ENCODE results near the gene IQCC.

The IQCC gene

GRCh38 chr1:32208891-32209328 lies 3.4 kb downstream of the IQCC start, which contains the start of gene DCDC2B:
TSS of gene DCDC2B (plus strand) at chr1:32209089. CDS start at chr1:32209094, 5 bp downstream.
- no peak for TF ChIP-seq CTCF (IDR thresholded peaks at IDR 0.05; ENCODE audit: low read depth, low read length, missing control alignments)
- no peak within 1 kb of the TSS for H3K4me3 ChIP-seq (ENCODE audit: low read depth, low read length)
- DNase-seq (ENCODE audit: low read depth), result no peak
- in situ Hi-C loops (cut with HindIII; ENCODE audit: low sequenced_read_pairs), result loop anchor here (10.0 kb wide), 1 partner anchor 166 kb away; no protein-coding TSS in a partner anchor

GRCh38 chr1:32215629-32216480 lies 10.4 kb downstream of the IQCC start:
- H3K4me3 ChIP-seq (ENCODE audit: low read depth, low read length), result no peak overlapping the region
- TF ChIP-seq CTCF (IDR thresholded peaks at IDR 0.05; ENCODE audit: low read depth, low read length, missing control alignments), result peak; percentile 88
- no peak for DNase-seq (ENCODE audit: low read depth)
- in situ Hi-C loops (cut with HindIII; ENCODE audit: low sequenced_read_pairs), result no loop called here

GRCh38 chr1:32216566-32216965 lies 11.1 kb downstream of the IQCC start:
- in situ Hi-C loops (cut with HindIII; ENCODE audit: low sequenced_read_pairs), result no loop called here
- H3K4me3 ChIP-seq (ENCODE audit: low read depth, low read length), result no peak overlapping the region
- DNase-seq (ENCODE audit: low read depth), result no peak
- no peak for TF ChIP-seq CTCF (IDR thresholded peaks at IDR 0.05; ENCODE audit: low read depth, low read length, missing control alignments)

GRCh38 chr1:32219022-32219421 lies 13.6 kb downstream of the IQCC start:
- H3K4me3 ChIP-seq (ENCODE audit: low read depth, low read length), result no peak overlapping the region
- DNase-seq (ENCODE audit: low read depth), result no peak
- TF ChIP-seq CTCF (IDR thresholded peaks at IDR 0.05; ENCODE audit: low read depth, low read length, missing control alignments), result no peak
- in situ Hi-C loops (cut with HindIII; ENCODE audit: low sequenced_read_pairs), result no loop called here

GRCh38 chr1:32220746-32221580 lies 15.5 kb downstream of the IQCC start:
- peak overlapping the region; percentile 98 for H3K4me3 ChIP-seq (ENCODE audit: low read depth, low read length)
- DNase-seq (ENCODE audit: low read depth), result no peak
- TF ChIP-seq CTCF (IDR thresholded peaks at IDR 0.05; ENCODE audit: low read depth, low read length, missing control alignments), result no peak
- in situ Hi-C loops (cut with HindIII; ENCODE audit: low sequenced_read_pairs), result no loop called here

- TF ChIP-seq CTCF (IDR thresholded peaks at IDR 0.05; ENCODE audit: low read depth, low read length, missing control alignments), result no peak
- no peak for DNase-seq (ENCODE audit: low read depth)
- in situ Hi-C loops (cut with HindIII; ENCODE audit: low sequenced_read_pairs), result no loop called here
- peak overlapping the region; percentile 98 for H3K4me3 ChIP-seq (ENCODE audit: low read depth, low read length)
Measured at GRCh38 chr1:32221581-32221979, 16.1 kb downstream of the IQCC start.
